H1 (cell line): ENCODE data around the gene GUCY2C. TPM values are rescaled to one million over a fixed set of nuclear protein-coding genes. Genes with fewer than 3 reads are reported as not detected.

Experiments used
- CTCF ChIA-PET: fragments of 300-600 bp; sonication (Branson Sonifier 250); formaldehyde crosslinking; loops from one replicate; lab custom pipeline; 2021; ENCODE audit not compliant: partially characterized antibody; lab: Charles Lee
- POLR2A ChIA-PET: fragments of 300-600 bp; sonication (Branson Sonifier 250); formaldehyde crosslinking; loops from one replicate; lab custom pipeline; 2021; ENCODE audit warnings: inconsistent platforms; ENCODE audit not compliant: partially characterized antibody; lab: Charles Lee
- DNase-seq, 2 experiments: peaks; one replicate each; pipeline versions ENCODE4 v3.0.0 to v3.0.0-alpha.2; 2010 to 2022; ENCODE audit warnings: low spot score in 2 of 2, low read depth in 1 of 2, mixed read lengths in 1 of 2
- FAIRE-seq: peaks from 2 replicates; lab custom pipeline; 2011; peaks lifted over from hg19 to GRCh38; lab: Jason Lieb, UNC
- H2AFZ ChIP-seq: 2 replicates; pipeline ENCODE4 v1.8.1; 2012; ENCODE audit warnings: low read length, inconsistent platforms
- H2AK5ac ChIP-seq: 2 replicates; pipeline ENCODE4 v1.6.1; 2013; ENCODE audit warnings: low read depth, low read length
- H2BK120ac ChIP-seq: replicated peaks from 2 replicates; pipeline ENCODE3; 2013; ENCODE audit warnings: low read depth, low read length, inconsistent platforms
- H2BK12ac ChIP-seq: 2 replicates; pipeline ENCODE4 v1.6.1; 2013; ENCODE audit warnings: low read depth, low read length
- H2BK15ac ChIP-seq: 2 replicates; pipeline ENCODE4 v1.6.1; 2013; ENCODE audit warnings: low read length
- H2BK20ac ChIP-seq: 2 replicates; pipeline ENCODE4 v1.6.1; 2013; ENCODE audit warnings: low read length
- H2BK5ac ChIP-seq: 2 replicates; pipeline ENCODE4 v1.6.1; 2013; ENCODE audit warnings: low read depth, low read length
- H3K14ac ChIP-seq: 2 replicates; pipeline ENCODE4 v1.6.1; 2013; ENCODE audit warnings: inconsistent platforms; ENCODE audit not compliant: insufficient read length
- H3K18ac ChIP-seq: 2 replicates; pipeline ENCODE4 v1.6.1; 2013; ENCODE audit warnings: low read length; ENCODE audit errors: extremely low read depth
- H3K23ac ChIP-seq: 2 replicates; pipeline ENCODE4 v1.6.1; 2013; ENCODE audit warnings: inconsistent platforms; ENCODE audit not compliant: insufficient read length
- H3K23me2 ChIP-seq: 2 replicates; pipeline ENCODE4 v1.6.1; 2013; ENCODE audit warnings: low read depth, low read length
- H3K27ac ChIP-seq: 2 replicates; pipeline ENCODE4 v1.6.1; 2011; ENCODE audit warnings: low read depth, low read length, inconsistent platforms
- H3K27me3 ChIP-seq, 4 experiments: replicated peaks in 1 of 4; 1 replicate in 1 of 4; 2 replicates in 3 of 4; pipeline versions ENCODE4 v1.6.1 to v1.8.1; 2011 to 2013; ENCODE audit warnings: low read length in 3 of 4, mild to moderate bottlenecking in 3 of 4, inconsistent platforms in 2 of 4, mixed read lengths in 2 of 4, moderate library complexity in 1 of 4; ENCODE audit not compliant: control insufficient read depth in 3 of 4, insufficient read depth in 3 of 4; ENCODE audit errors: extremely low read depth in 1 of 4
- H3K36me3 ChIP-seq, 4 experiments: 2 replicates each; pipeline versions ENCODE4 v1.6.1 to v1.8.1; 2011 to 2013; ENCODE audit warnings: mild to moderate bottlenecking in 4 of 4, low read length in 3 of 4, moderate library complexity in 2 of 4, control low read depth in 1 of 4, inconsistent platforms in 1 of 4; ENCODE audit not compliant: insufficient read depth in 4 of 4, control insufficient read depth in 2 of 4
- H3K4ac ChIP-seq: replicated peaks from 2 replicates; pipeline ENCODE3; 2013; ENCODE audit warnings: low read length, low read depth, mixed read lengths, inconsistent platforms; ENCODE audit not compliant: insufficient read length
- H3K4me1 ChIP-seq, 4 experiments: replicated peaks in 1 of 4; 1 replicate in 1 of 4; 2 replicates in 3 of 4; pipeline versions ENCODE4 v1.6.1 to v1.8.1; 2011 to 2013; ENCODE audit warnings: low read length in 3 of 4, inconsistent platforms in 2 of 4, mixed read lengths in 1 of 4; ENCODE audit not compliant: insufficient read depth in 4 of 4, control insufficient read depth in 3 of 4
- H3K4me2 ChIP-seq, 2 experiments: 2 replicates each; pipeline versions ENCODE4 v1.6.1 to v1.8.1; 2011 to 2013; ENCODE audit warnings: low read depth in 2 of 2, low read length in 2 of 2, control low read depth in 1 of 2, inconsistent platforms in 1 of 2, mild to moderate bottlenecking in 1 of 2; ENCODE audit not compliant: insufficient read depth in 1 of 2
- H3K4me3 ChIP-seq, 4 experiments: fragments of 200-600, 300-600 bp in 1 of 4; sonication (generic), shearing (Covaris generic), sonication (Bioruptor Twin) in 1 of 4; 2 replicates each; pipeline versions ENCODE4 v1.5.1 to v1.8.1; 2011 to 2016; ENCODE audit warnings: low read length in 4 of 4, low read depth in 3 of 4, control low read depth in 2 of 4, inconsistent platforms in 2 of 4, mild to moderate bottlenecking in 2 of 4, mixed read lengths in 1 of 4, moderate library complexity in 1 of 4; ENCODE audit not compliant: insufficient read depth in 2 of 4; ENCODE audit errors: extremely low read depth in 1 of 4
- H3K56ac ChIP-seq: replicated peaks from 2 replicates; pipeline ENCODE3; 2013; ENCODE audit warnings: low read depth, mild to moderate bottlenecking, mixed read lengths, low read length, inconsistent platforms; ENCODE audit not compliant: insufficient read length
- H3K79me1 ChIP-seq: 2 replicates; pipeline ENCODE4 v1.6.1; 2013; ENCODE audit warnings: low read depth, low read length, control low read depth
- H3K79me2 ChIP-seq, 2 experiments: 2 replicates each; pipeline versions ENCODE4 v1.6.1 to v1.8.1; 2012 to 2013; ENCODE audit warnings: low read length in 2 of 2, mild to moderate bottlenecking in 2 of 2, inconsistent platforms in 1 of 2; ENCODE audit not compliant: insufficient read depth in 2 of 2, control insufficient read depth in 1 of 2
- H3K9ac ChIP-seq, 4 experiments: replicated peaks in 1 of 4; 1 replicate in 1 of 4; 2 replicates in 3 of 4; pipeline versions ENCODE4 v1.6.1 to v1.8.1; 2011 to 2013; ENCODE audit warnings: low read depth in 3 of 4, low read length in 3 of 4, control low read depth in 2 of 4, mild to moderate bottlenecking in 2 of 4, moderate library complexity in 2 of 4, inconsistent platforms in 1 of 4; ENCODE audit errors: extremely low read depth in 1 of 4
- H3K9me3 ChIP-seq, 2 experiments: 2 replicates each; pipeline versions ENCODE4 v1.6.1 to v1.8.1; 2012 to 2013; ENCODE audit warnings: mild to moderate bottlenecking in 2 of 2, moderate library complexity in 2 of 2, control low read depth in 1 of 2, inconsistent platforms in 1 of 2, low read depth in 1 of 2, low read length in 1 of 2, mixed read lengths in 1 of 2; ENCODE audit not compliant: insufficient read depth in 2 of 2
- H4K20me1 ChIP-seq, 2 experiments: replicated peaks in 1 of 2; 2 replicates each; pipeline versions ENCODE3 to v1.8.1; 2011 to 2013; ENCODE audit warnings: inconsistent platforms in 2 of 2, low read length in 2 of 2, mild to moderate bottlenecking in 1 of 2; ENCODE audit not compliant: insufficient read depth in 2 of 2, control insufficient read depth in 1 of 2
- H4K5ac ChIP-seq: 2 replicates; pipeline ENCODE4 v1.6.1; 2013; ENCODE audit warnings: low read length, low read depth, mixed read lengths, inconsistent platforms; ENCODE audit not compliant: insufficient read length
- H4K8ac ChIP-seq: 2 replicates; pipeline ENCODE4 v1.8.0; 2013; ENCODE audit warnings: mild to moderate bottlenecking, moderate library complexity, low read length, inconsistent platforms; ENCODE audit not compliant: insufficient read depth; ENCODE audit errors: extremely low read depth
- H4K91ac ChIP-seq: replicated peaks from 2 replicates; pipeline ENCODE3; 2013; ENCODE audit warnings: low read length, mixed read lengths, inconsistent platforms; ENCODE audit not compliant: insufficient read length
- ASH2L ChIP-seq: fragments of 200-600, 300-600 bp; sonication (generic); IDR thresholded peaks from one replicate; pipeline ENCODE4 v1.7.1; 2017; ENCODE audit warnings: low read length
- CHD1 ChIP-seq: IDR thresholded peaks from 2 replicates; pipeline ENCODE4 v1.6.1; 2012; ENCODE audit warnings: low read depth, low read length, improper control_type of control experiment
- PHF8 ChIP-seq: fragments of 200-600 bp; sonication (generic); conservative IDR thresholded peaks from 2 replicates; pipeline ENCODE4 v1.7.1; 2012; ENCODE audit warnings: low read depth, mild to moderate bottlenecking, inconsistent platforms, low read length, moderate library complexity
- POLR2AphosphoS5 ChIP-seq: IDR thresholded peaks from 2 replicates; pipeline ENCODE4 v1.6.1; 2011; ENCODE audit warnings: low read depth, low read length
- RAD21 ChIP-seq, 2 experiments: IDR thresholded peaks in 1 of 2; conservative IDR thresholded peaks in 1 of 2; 2 replicates each; pipeline ENCODE4 v1.6.1; 2011; ENCODE audit warnings: low read depth in 2 of 2, low read length in 2 of 2, improper control_type of control experiment in 1 of 2, inconsistent platforms in 1 of 2, mild to moderate bottlenecking in 1 of 2, moderate library complexity in 1 of 2
- SUZ12 ChIP-seq: fragments of 200-600 bp; sonication (generic); IDR thresholded peaks from 2 replicates; pipeline ENCODE4 v1.6.1; 2012; ENCODE audit warnings: mild to moderate bottlenecking, inconsistent platforms, low read length, moderate library complexity, mixed read lengths
- WGBS, 2 experiments: shearing (Covaris generic) in 1 of 2; methylation state at CpG; one replicate each; pipeline versions ENCODE4 v1.1.6 to v1.1.7; 2013 to 2015; ENCODE audit warnings: low lambda C conversion rate in 2 of 2, mixed read lengths in 2 of 2, inconsistent platforms in 1 of 2, low coverage in 1 of 2, missing lambda C conversion rate in 1 of 2; ENCODE audit not compliant: insufficient replicate concordance in 2 of 2, insufficient coverage in 1 of 2, insufficient read length in 1 of 2; ENCODE audit errors: extremely low coverage in 1 of 2, missing lambda C conversion rate in 1 of 2; 5-methylcytosine and 5-hydroxymethylcytosine counted together
- polyA plus RNA-seq, 7 experiments: library from polyadenylated mRNA; depleted of rRNA in 3 of 7; stranded (reverse) in 5 of 7; unstranded in 2 of 7; fragments of >200 nt in 5 of 7; fragments of 200-250 nt in 2 of 7; gene quantifications; 1 replicate in 5 of 7; 2 replicates in 1 of 7; 4 replicates in 1 of 7; pipeline versions ENCODE4 v1.2.1 to v1.2.3, GENCODE V29; 2011 to 2013; ENCODE audit warnings: missing spikeins in 2 of 7, mixed read lengths in 2 of 7
- total RNA-seq: library from RNA; stranded (reverse); fragmentation: NEBNext Ultra II Directional; extraction: Animal tissue kit (Norgen Biotek cat#: 25700); gene quantifications from 2 replicates; pipeline ENCODE4 v1.2.1, GENCODE V29; 2021
- TF ChIP-seq, protein P1 (sequence below), 3 experiments: IDR thresholded peaks; 1 replicate in 2 of 3; 2 replicates in 1 of 3; pipeline versions ENCODE4 v1.5.1 to v1.6.1; 2011; ENCODE audit warnings: low read length in 3 of 3, mild to moderate bottlenecking in 3 of 3, inconsistent platforms in 2 of 3, low read depth in 1 of 3, moderate library complexity in 1 of 3; ENCODE audit not compliant: insufficient read depth in 1 of 3; ENCODE audit errors: control extremely low read depth in 1 of 3

The GUCY2C gene
- total and polyA plus RNA-seq, 2 of the 8 experiments (the other 6 are each of a cell fraction or from before 2014, with no cell fraction given), result 1.9 to 3.2 TPM

DNA sequence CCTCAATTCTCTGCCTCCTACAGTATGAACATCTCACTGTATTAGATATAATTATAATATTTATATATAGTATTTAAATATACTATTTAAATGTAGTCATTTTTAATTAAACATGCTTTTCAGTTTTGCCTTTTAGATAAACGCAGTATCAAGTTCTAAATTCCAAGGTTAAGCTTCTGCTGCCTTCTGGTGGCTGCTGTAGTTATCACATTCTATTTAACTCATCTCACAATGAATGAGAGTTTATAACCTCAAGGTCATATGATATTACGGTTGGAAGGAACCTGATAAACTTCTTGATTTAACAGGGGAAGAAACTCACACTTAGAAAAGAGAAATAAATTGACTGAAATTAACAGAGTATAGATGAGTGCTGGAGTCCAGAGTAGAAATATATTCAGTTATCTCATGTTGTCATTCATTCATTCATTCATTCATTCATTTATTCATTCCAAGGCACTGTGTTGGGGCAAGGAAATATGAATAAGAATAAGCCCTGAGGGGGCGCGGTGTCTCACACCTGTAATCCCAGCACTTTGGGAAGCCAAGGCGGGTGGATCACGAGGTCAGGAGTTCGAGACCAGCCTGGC lies 31.9 kb downstream of the GUCY2C start:
- Histone ChIP-seq H3K4ac (no peak overlapping the region), H4K8ac (no peak overlapping the region), H3K4me3 (no peak overlapping the region), H2BK15ac (no peak overlapping the region), H2BK20ac (no peak overlapping the region), H3K56ac (no peak overlapping the region), H3K27me3 (no peaks in the 10 kb centered on the region), H2BK5ac (no peak overlapping the region), H3K14ac (no peak overlapping the region), H2BK120ac (no peak overlapping the region), H2AFZ (no peak overlapping the region), H3K36me3 (no peaks in the 10 kb centered on the region), H3K18ac (no peak overlapping the region), H3K4me2 (no peak overlapping the region), H3K23ac (no peak overlapping the region), H2BK12ac (no peak overlapping the region), H4K91ac (no peak overlapping the region), H3K79me1 (no peaks in the 10 kb centered on the region), H3K79me2 (no peaks in the 10 kb centered on the region), H2AK5ac (no peak overlapping the region), H3K4me1 (peaks cover 0 to 3% (median 1%) of the 10 kb centered on the region in 4 experiments; a peak in 3 of 7 replicates), H3K27ac (no peak overlapping the region), H3K9ac (no peak overlapping the region), H4K5ac (no peak overlapping the region), H3K9me3 (no peaks in the 10 kb centered on the region), H3K23me2 (no peaks in the 10 kb centered on the region), H4K20me1 (no peaks in the 10 kb centered on the region)
- FAIRE-seq (peak; percentile 84), DNase-seq (no peak)
- 91% methylated on average over 7 of the region's 7 CpGs; no CpG with 5 or more reads in 1 of the 2 experiments for WGBS, 2 experiments
- CTCF ChIA-PET, result interaction anchor here (0.8 to 6.4 kb wide), 12 partner anchors 10 to 480 kb away, joined by 3 to 49 read pairs (median 4); no protein-coding TSS in a partner anchor
- TF ChIP-seq CHD1 (no peak), POLR2AphosphoS5 (no peak), SUZ12 (no peak), ASH2L (no peak), PHF8 (no peak), RAD21 (IDR thresholded peaks at IDR 0.05 in 1 of 2, conservative IDR thresholded peaks at IDR 0.05 in 1 of 2; ENCODE audit: low read depth in 2 of 2, low read length in 2 of 2) (peak; percentile 75 to 82)
- TF ChIP-seq, protein P1, sequence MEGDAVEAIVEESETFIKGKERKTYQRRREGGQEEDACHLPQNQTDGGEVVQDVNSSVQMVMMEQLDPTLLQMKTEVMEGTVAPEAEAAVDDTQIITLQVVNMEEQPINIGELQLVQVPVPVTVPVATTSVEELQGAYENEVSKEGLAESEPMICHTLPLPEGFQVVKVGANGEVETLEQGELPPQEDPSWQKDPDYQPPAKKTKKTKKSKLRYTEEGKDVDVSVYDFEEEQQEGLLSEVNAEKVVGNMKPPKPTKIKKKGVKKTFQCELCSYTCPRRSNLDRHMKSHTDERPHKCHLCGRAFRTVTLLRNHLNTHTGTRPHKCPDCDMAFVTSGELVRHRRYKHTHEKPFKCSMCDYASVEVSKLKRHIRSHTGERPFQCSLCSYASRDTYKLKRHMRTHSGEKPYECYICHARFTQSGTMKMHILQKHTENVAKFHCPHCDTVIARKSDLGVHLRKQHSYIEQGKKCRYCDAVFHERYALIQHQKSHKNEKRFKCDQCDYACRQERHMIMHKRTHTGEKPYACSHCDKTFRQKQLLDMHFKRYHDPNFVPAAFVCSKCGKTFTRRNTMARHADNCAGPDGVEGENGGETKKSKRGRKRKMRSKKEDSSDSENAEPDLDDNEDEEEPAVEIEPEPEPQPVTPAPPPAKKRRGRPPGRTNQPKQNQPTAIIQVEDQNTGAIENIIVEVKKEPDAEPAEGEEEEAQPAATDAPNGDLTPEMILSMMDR (IDR thresholded peaks at IDR 0.05; ENCODE audit: control extremely low read depth in 1 of 3, insufficient read depth in 1 of 3, low read depth in 1 of 3, low read length in 3 of 3), result peak in 2 of 3 experiments; percentile 49 to 52; a peak in 2 of 4 replicates
- POLR2A ChIA-PET, result interaction anchor here (1.3 to 4.5 kb wide), 4 partner anchors 12 to 106 kb away, joined by 3 to 26 read pairs (median 10); a partner anchor contains a TSS
